TTC549 (cell line): Measurements from ENCODE around the gene NOD2.

Experiments used
- FAIRE-seq: peaks from 2 replicates; lab custom pipeline; 2012; peaks lifted over from hg19 to GRCh38; lab: Jason Lieb, UNC

Gene NOD2

DNA sequence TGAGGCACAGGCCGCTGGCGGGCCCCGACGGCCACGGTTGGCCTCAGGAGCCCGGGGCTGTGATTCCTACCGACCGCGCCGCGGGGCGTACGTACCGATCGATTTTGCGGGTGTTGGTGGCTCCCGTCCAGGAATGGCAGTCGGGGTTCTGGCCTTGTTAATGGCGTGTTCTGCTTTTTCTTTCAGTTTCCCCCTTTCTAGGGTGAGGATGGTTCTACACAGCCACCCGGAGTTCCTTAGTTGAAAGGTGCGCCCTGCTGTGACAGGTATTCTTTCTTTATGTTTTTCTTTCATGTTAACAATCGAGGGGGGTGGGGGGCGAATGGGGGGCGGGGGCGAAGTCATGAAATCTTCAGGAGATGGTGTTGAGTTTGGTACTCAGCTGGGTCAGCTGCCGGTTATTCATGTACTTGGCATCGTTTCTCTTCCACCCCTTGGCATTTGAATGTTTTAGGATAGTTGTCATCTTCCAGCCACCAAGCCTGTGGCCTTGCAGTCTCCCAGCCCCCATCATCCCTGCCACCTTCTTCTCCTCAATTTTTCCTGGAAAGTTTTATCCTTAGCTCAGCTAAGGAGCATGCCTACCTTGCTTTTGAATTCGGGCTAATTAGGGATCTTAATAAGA, 49.3 kb downstream of the NOD2 start:
- no peak for FAIRE-seq

DNA sequence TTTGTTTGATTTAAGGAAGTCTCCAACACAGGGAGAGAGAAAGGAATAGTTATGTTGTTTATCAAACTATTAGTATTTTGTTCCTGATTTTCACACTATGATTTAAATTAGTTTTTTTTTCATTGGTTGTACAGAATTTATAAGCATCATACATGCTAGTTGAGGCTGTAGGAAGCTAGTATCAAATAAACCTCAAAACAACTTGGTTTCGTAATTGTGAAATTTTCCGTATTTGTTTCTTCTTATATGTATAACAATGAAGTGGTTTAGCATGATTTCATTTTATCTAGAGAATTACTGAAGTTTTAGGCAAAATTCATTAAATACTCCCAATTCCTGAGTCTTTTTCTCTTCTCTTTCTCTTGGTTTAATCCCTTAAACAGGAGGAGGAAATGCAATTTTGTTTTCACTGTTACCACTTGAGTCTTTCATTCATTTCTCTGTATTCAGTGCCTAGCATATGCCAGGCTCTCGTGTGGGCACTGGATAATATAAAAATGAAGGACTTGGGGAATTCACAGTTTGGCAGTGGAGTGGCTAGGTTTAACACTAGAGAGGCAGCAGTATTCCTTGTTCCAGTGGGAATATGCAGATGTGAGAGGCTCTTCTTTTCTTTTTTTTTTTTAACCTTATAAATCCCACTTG, 50.3 kb downstream of the NOD2 start:
- no peak for FAIRE-seq

DNA sequence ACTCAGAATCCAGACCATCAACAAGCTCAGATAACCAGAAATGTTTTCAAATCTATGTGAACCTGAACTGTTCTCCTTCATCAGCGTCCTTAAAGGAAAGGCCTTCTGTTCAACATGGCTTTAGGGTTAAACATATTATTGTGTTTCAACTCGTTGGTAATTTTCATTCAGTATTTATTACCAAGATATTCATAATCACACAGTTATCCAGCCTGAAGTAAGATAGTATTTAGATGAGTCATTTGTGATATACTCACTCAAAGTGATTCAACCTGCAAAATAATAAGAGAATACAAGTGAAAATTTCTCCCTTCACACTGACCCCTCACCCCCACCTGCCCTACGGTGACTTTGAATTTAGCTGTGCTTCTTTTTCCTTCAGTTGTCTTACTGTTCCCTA, 51.5 kb downstream of the NOD2 start:
- no peak for FAIRE-seq

DNA sequence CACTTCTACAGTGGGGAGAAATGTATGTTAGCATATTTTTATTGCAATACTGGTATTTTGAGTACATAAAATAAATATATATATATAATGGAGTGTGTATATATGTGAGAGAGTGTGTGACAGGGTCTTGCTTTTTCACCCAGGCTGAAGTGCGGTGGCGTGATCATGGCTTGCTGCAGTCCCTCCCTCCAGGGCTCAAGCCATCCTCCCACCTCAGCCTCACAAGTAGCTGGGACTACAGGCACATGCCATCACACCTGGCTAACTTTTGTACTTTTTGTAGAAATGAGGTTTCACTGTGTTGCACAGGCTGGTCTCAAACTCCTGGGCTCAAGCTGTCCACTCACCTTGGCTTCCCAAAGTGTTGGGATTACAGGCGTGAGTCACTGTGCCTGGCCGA, 52.5 kb downstream of the NOD2 start:
- no peak for FAIRE-seq

DNA sequence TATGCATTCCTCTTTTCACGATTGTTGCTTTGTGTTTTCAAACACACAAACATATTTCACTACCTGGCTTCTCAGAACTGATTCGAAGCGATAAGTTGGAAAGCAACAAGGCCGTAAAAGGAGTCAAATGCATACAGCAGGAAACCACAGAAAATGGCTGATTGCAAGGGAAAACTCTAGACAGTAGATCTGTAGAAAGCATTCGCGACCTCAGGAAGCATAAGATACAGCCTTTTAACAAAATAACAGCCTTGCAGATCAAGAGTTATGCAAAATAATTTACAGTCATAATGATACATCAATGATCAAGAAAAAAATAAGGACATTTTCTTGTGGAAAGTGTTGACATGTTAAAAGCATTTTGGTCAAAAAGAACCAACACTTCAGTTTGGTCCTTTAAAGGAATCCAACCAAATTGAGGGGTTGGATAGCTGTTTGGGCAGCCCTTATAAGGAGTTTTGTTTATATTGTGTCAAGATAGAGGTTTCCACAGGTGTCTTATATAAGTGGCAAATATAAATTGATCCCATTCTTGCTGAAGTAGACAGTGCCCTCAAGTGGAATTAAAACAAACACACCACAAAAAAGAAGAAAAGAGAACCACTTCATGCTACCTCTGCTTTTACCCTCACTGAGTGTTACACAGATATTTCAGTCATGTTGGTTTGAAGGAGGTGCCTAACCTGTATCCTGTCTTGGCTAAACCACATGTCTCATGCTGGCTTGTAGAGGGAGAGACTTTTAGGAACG, 54.0 kb downstream of the NOD2 start:
- peak; percentile 13 for FAIRE-seq

DNA sequence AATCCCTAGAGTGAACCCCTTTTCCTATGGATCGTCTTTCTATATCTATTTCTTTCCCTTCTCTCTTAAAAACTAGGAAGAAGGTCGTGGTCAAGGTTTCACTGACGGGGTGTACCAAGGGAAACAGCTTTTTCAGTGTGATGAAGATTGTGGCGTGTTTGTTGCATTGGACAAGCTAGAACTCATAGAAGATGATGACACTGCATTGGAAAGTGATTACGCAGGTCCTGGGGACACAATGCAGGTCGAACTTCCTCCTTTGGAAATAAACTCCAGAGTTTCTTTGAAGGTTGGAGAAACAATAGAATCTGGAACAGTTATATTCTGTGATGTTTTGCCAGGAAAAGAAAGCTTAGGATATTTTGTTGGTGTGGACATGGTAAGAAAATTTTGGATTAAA, 58.1 kb downstream of the NOD2 start:
- no peak for FAIRE-seq

DNA sequence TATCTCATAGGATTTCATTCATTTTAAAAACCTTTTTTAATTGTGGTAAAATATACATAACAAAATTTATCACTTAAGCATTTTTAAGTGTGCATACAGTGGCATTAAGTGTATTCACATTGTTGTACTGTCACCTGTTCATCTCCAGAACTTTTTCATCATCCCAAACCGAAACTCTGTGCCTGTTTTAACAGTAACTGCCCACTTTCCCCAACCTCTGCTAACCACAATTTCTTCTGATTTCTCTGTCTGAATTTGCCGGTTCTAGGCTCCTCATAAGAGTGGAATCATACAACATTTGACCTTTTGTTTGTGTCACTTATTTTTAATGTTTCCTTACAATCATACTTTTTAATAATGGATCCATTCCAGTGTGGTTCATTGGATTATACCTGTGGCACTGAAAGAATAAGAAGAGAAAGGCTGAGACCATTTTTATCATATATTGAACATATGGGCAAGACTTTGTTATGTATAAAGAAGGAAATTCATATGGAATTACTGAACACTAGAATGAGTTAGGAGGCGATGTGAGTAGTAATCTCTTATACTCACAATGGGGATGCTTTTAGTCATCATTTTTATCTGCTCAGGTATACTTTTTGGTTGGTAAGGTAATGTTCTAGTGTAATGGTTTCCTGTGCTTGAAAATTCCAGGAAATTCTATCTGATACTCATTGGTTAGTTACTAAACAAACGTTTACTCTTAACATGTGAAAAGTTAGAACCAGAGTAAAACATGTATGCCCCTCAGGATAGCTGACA, 59.2 kb downstream of the NOD2 start:
- FAIRE-seq: no peak

- FAIRE-seq: no peak
Measured at GRCh38 chr16:50756473-50756872, 63.1 kb downstream of the NOD2 start.

GRCh38 chr16:50761267-50761666, 67.9 kb downstream of the NOD2 start:
- no peak for FAIRE-seq

- no peak for FAIRE-seq
Measured at GRCh38 chr16:50762241-50762640, 68.8 kb downstream of the NOD2 start.

- no peak for FAIRE-seq
Measured at GRCh38 chr16:50763211-50763610, 69.8 kb downstream of the NOD2 start.

GRCh38 chr16:50765260-50765659, 71.9 kb downstream of the NOD2 start:
- no peak for FAIRE-seq

DNA sequence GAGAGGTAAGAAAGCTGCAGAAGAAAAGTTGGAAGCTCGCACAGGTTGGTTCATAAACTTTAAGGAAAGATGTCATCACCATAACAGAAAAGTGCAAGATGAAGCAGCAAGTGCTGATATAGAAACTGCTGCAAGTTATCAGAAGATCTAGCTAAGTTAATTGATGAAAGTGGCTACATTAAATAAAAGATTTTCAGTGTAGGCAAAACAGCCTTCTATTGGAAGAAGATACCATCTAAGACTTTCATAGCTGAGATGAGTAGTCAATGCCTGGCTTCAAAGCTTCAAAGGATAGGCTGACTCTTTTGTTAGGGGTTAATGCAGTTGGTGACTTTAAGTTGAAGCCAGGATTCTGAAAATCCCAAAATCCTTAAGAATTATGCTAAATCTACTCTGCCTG, 72.5 kb downstream of the NOD2 start:
- no peak for FAIRE-seq

DNA sequence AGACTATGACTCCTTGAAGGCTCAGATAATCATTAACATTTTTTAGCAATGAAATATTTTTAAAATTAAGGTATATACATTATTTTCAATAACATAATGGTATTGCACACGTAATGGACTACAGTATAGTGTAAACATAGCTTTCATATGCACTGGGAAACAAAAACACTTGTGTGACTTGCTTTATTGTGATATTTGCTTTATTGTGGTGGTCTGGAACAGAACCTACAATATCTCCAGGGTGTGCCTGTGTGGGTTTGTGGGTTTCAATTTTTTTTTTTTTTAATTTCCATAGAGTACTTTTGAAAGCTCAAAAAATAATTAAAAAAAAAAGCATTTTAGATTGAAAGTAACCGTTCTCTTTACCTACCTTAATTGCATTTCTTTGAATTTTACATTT, 73.8 kb downstream of the NOD2 start:
- no peak for FAIRE-seq

DNA sequence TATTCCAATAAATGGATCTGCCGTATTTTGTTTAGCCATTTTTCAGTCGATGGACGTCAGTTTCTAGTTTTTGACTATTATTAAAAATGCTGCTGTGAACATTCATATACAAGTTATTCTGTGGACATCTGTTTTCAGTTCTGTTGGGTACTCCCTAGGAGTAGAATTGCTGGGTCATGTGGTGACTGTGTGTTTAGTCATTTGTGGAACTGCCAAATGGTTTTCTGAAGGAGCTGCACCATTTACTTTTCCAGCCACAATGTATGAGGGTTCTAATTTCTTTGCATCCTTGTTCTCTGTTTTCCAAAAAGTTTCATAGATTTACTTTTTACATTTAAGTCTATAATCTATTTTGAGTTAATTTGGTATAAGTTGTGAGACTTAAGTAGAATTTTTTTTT, 78.0 kb downstream of the NOD2 start:
- FAIRE-seq: no peak

GRCh38 chr16:50774405-50774804, 81.0 kb downstream of the NOD2 start:
- no peak for FAIRE-seq

- FAIRE-seq: no peak
Measured at GRCh38 chr16:50774960-50775359, 81.6 kb downstream of the NOD2 start.

GRCh38 chr16:50776037-50776436, 82.6 kb downstream of the NOD2 start:
- no peak for FAIRE-seq

DNA sequence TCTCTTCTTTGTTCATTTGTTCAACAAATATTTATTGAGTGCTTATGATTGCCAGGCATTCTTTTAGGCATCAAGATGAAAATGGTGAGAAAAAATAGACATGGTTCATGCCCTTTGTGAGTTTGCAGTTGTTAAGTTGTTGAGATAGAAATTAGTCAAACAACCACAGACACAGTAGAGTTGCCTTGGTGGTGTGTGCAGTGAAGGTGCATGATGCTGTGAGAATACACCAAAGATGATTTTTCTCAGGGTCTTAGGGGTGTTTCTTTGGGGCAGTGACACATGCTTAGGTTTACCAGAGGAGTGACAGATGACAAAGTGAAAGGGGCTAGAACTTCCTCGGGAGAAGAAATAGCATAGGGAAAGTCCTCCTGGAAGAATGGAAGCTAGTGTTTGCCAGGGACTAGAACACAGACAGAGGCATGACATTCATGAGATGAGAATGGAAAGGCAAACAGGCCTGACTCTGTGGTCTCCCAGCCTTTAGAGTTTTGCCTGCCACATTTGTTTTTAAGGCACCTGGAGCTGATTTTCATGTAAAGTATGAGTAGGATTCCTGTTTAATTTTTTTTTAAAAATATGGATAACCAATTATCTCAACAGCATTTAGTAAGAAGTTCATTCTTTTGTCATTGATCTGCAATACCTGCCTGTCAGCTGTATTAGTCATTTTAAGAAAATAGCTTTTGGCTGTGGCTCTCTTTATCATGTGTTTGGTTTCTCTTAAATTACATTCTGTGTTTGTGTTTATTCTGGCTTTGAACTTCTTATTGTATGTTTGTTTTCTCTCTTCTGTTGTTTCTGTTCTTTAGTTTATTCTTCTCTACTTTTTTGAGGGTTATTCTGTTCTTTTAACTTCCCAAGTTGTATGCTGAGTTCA, 85.1 kb downstream of the NOD2 start:
- FAIRE-seq: no peak

GRCh38 chr16:50781043-50781442, 87.6 kb downstream of the NOD2 start:
- FAIRE-seq: no peak

GRCh38 chr16:50781518-50781917, 88.1 kb downstream of the NOD2 start:
- FAIRE-seq: no peak
